HEK293 (cell line): Measurements from ENCODE around the gene ARHGAP1.

Experiments
- CTCF ChIA-PET: fragments of 350-600 bp; formaldehyde crosslinking; extraction: SDS; loops from one replicate; lab custom pipeline; 2021; ENCODE audit warnings: antibody characterized with exemption; lab: Yijun Ruan, JAX
- POLR2A ChIA-PET: fragments of 300-600 bp; formaldehyde crosslinking; extraction: SDS; loops from one replicate; lab custom pipeline; 2020; ENCODE audit warnings: antibody characterized with exemption, inconsistent platforms; lab: Yijun Ruan, JAX
- H3K27ac ChIP-seq: fragments of 200-500 bp; sonication (Bioruptor generic); 2 replicates; pipeline ENCODE4 v1.5.1; 2014; ENCODE audit warnings: low read depth, low read length, control low read depth, inconsistent platforms; ENCODE audit errors: extremely low read depth
- H3K36me3 ChIP-seq, 2 experiments: fragments of 200-500 bp in 1 of 2; sonication (Bioruptor generic) in 1 of 2; 1 replicate in 1 of 2; 2 replicates in 1 of 2; pipeline ENCODE4 v1.5.1; 2014 to 2017; ENCODE audit warnings: inconsistent platforms in 2 of 2, low read length in 2 of 2; ENCODE audit not compliant: control insufficient read depth in 2 of 2, insufficient read depth in 1 of 2
- H3K4me1 ChIP-seq: fragments of 200-500 bp; sonication (Bioruptor generic); 2 replicates; pipeline ENCODE4 v1.5.1; 2014; ENCODE audit warnings: mild to moderate bottlenecking, low read length, inconsistent platforms; ENCODE audit not compliant: control insufficient read depth, insufficient read depth
- H3K4me3 ChIP-seq: 2 replicates; pipeline ENCODE4 v1.5.1; 2011; ENCODE audit warnings: low read depth, mild to moderate bottlenecking, control low read depth, low read length, moderate library complexity
- H3K9me3 ChIP-seq: fragments of 200-500 bp; sonication (Bioruptor generic); 2 replicates; pipeline ENCODE4 v1.5.1; 2014; ENCODE audit warnings: low read depth, low read length, inconsistent platforms; ENCODE audit not compliant: control insufficient read depth, insufficient read depth
- EGR2 ChIP-seq: fragments of 450-650 bp; formaldehyde crosslinking; IDR thresholded peaks from 2 replicates; pipeline ENCODE4 v1.5.1; 2016; ENCODE audit warnings: low read depth, missing biosample characterization, missing genetic modification characterization
- PRDM1 ChIP-seq: fragments of 450-650 bp; formaldehyde crosslinking; IDR thresholded peaks from 2 replicates; pipeline ENCODE4; 2016; ENCODE audit warnings: missing biosample characterization, missing genetic modification characterization
- PRDM4 ChIP-seq: fragments of 450-650 bp; formaldehyde crosslinking; IDR thresholded peaks from 2 replicates; pipeline ENCODE4 v1.5.1; 2017; ENCODE audit warnings: missing biosample characterization, missing genetic modification characterization
- PRDM6 ChIP-seq: fragments of 450-650 bp; formaldehyde crosslinking; IDR thresholded peaks from 2 replicates; pipeline ENCODE4 v1.5.1; 2017; ENCODE audit warnings: missing biosample characterization, missing genetic modification characterization
- SCRT2 ChIP-seq: fragments of 450-650 bp; formaldehyde crosslinking; IDR thresholded peaks from 2 replicates; pipeline ENCODE4 v1.5.1; 2016; ENCODE audit warnings: missing biosample characterization, missing genetic modification characterization
- ZFP41 ChIP-seq: fragments of 450-650 bp; formaldehyde crosslinking; IDR thresholded peaks from 2 replicates; pipeline ENCODE4 v1.5.1; 2016; ENCODE audit warnings: missing biosample characterization, missing genetic modification characterization, borderline replicate concordance
- ZNF133 ChIP-seq: fragments of 450-650 bp; formaldehyde crosslinking; IDR thresholded peaks from 2 replicates; pipeline ENCODE4 v1.5.1; 2016; ENCODE audit warnings: missing biosample characterization, missing genetic modification characterization
- ZNF169 ChIP-seq: fragments of 450-650 bp; formaldehyde crosslinking; IDR thresholded peaks from 2 replicates; pipeline ENCODE4 v1.5.1; 2016; ENCODE audit warnings: missing biosample characterization, missing genetic modification characterization
- ZNF19 ChIP-seq: fragments of 450-650 bp; formaldehyde crosslinking; IDR thresholded peaks from 2 replicates; pipeline ENCODE4; 2016; ENCODE audit warnings: missing biosample characterization, missing genetic modification characterization, low read depth
- ZNF24 ChIP-seq: fragments of 450-650 bp; formaldehyde crosslinking; IDR thresholded peaks from 2 replicates; pipeline ENCODE4 v1.5.1; 2016; ENCODE audit warnings: missing biosample characterization, missing genetic modification characterization
- ZNF26 ChIP-seq: fragments of 450-650 bp; formaldehyde crosslinking; IDR thresholded peaks from 2 replicates; pipeline ENCODE4 v1.5.1; 2016; ENCODE audit warnings: missing biosample characterization, missing genetic modification characterization
- ZNF266 ChIP-seq: fragments of 450-650 bp; formaldehyde crosslinking; IDR thresholded peaks from 2 replicates; pipeline ENCODE4 v1.5.1; 2016; ENCODE audit warnings: missing biosample characterization, missing genetic modification characterization, low read depth
- ZNF600 ChIP-seq: fragments of 450-650 bp; formaldehyde crosslinking; IDR thresholded peaks from 2 replicates; pipeline ENCODE4 v1.5.1; 2016; ENCODE audit warnings: missing biosample characterization, missing genetic modification characterization
- ZNF629 ChIP-seq: fragments of 450-650 bp; formaldehyde crosslinking; IDR thresholded peaks from 2 replicates; pipeline ENCODE4 v1.5.1; 2017; ENCODE audit warnings: missing biosample characterization, missing genetic modification characterization
- ZNF664 ChIP-seq: fragments of 450-650 bp; formaldehyde crosslinking; IDR thresholded peaks from 2 replicates; pipeline ENCODE4 v1.5.1; 2016; ENCODE audit warnings: missing biosample characterization, missing genetic modification characterization
- ZNF701 ChIP-seq: fragments of 450-650 bp; formaldehyde crosslinking; IDR thresholded peaks from 2 replicates; pipeline ENCODE4 v1.5.1; 2016; ENCODE audit warnings: missing biosample characterization, missing genetic modification characterization
- ZNF707 ChIP-seq: fragments of 450-650 bp; formaldehyde crosslinking; IDR thresholded peaks from 2 replicates; pipeline ENCODE4 v1.5.1; 2016; ENCODE audit warnings: missing biosample characterization, missing genetic modification characterization
- ZSCAN16 ChIP-seq: fragments of 450-650 bp; formaldehyde crosslinking; IDR thresholded peaks from 2 replicates; pipeline ENCODE4 v1.5.1; 2016; ENCODE audit warnings: missing biosample characterization, missing genetic modification characterization
- ZSCAN18 ChIP-seq: fragments of 450-650 bp; formaldehyde crosslinking; IDR thresholded peaks from 2 replicates; pipeline ENCODE4 v1.5.1; 2016; ENCODE audit warnings: missing biosample characterization, missing genetic modification characterization
- TF ChIP-seq, protein P1 (sequence below): fragments of 450-650 bp; formaldehyde crosslinking; IDR thresholded peaks from 2 replicates; pipeline ENCODE4 v1.5.1; 2016; ENCODE audit warnings: missing biosample characterization, missing genetic modification characterization

The ARHGAP1 gene

GRCh38 chr11:46729110-46730027 lies 28.9 kb upstream of the ARHGAP1 start:
- POLR2A ChIA-PET = no interaction called here
- no peaks in the 10 kb centered on the region for H3K4me1 ChIP-seq
- no peak overlapping the region for H3K27ac ChIP-seq
- no peaks in the 10 kb centered on the region for H3K9me3 ChIP-seq
- no peak overlapping the region for H3K4me3 ChIP-seq
- no peak for TF ChIP-seq ZNF26 (tag by site-specific recombination)
- TF ChIP-seq, protein P1, sequence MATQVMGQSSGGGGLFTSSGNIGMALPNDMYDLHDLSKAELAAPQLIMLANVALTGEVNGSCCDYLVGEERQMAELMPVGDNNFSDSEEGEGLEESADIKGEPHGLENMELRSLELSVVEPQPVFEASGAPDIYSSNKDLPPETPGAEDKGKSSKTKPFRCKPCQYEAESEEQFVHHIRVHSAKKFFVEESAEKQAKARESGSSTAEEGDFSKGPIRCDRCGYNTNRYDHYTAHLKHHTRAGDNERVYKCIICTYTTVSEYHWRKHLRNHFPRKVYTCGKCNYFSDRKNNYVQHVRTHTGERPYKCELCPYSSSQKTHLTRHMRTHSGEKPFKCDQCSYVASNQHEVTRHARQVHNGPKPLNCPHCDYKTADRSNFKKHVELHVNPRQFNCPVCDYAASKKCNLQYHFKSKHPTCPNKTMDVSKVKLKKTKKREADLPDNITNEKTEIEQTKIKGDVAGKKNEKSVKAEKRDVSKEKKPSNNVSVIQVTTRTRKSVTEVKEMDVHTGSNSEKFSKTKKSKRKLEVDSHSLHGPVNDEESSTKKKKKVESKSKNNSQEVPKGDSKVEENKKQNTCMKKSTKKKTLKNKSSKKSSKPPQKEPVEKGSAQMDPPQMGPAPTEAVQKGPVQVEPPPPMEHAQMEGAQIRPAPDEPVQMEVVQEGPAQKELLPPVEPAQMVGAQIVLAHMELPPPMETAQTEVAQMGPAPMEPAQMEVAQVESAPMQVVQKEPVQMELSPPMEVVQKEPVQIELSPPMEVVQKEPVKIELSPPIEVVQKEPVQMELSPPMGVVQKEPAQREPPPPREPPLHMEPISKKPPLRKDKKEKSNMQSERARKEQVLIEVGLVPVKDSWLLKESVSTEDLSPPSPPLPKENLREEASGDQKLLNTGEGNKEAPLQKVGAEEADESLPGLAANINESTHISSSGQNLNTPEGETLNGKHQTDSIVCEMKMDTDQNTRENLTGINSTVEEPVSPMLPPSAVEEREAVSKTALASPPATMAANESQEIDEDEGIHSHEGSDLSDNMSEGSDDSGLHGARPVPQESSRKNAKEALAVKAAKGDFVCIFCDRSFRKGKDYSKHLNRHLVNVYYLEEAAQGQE (tag by site-specific recombination) = no peak
- no peak for TF ChIP-seq ZNF19
- no peak for TF ChIP-seq ZFP41 (tag by site-specific recombination)
- TF ChIP-seq ZSCAN18 (tag by site-specific recombination) = no peak
- no peak for TF ChIP-seq PRDM6 (tag by site-specific recombination)
- TF ChIP-seq ZNF133 (tag by site-specific recombination) = no peak
- TF ChIP-seq ZNF664 (tag by site-specific recombination) = peak; percentile 48; the same call in 1 of the 2 replicates
- TF ChIP-seq EGR2 (tag by site-specific recombination) = no peak
- TF ChIP-seq ZNF600 = peak; percentile 61
- TF ChIP-seq ZNF701 (tag by site-specific recombination) = no peak
- TF ChIP-seq ZNF266 (tag by site-specific recombination) = no peak
- no peaks in the 10 kb centered on the region for H3K36me3 ChIP-seq
- CTCF ChIA-PET = no interaction called here

DNA sequence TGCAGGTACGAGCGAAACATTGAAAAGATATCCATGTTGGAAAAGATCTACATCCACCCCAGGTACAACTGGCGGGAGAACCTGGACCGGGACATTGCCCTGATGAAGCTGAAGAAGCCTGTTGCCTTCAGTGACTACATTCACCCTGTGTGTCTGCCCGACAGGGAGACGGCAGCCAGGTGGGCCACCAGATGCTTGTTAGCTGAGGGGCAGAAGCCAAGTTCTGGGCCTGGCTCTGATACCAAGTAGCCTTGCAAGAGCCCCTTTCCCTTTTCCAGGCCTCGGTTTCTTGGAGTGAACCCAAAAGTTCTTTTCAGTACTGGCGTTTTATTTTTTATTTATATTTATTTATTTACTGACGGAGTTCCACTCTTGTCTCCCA lies 28.2 kb upstream of the ARHGAP1 start:
- Histone ChIP-seq H3K36me3 (no peaks in the 10 kb centered on the region), H3K4me1 (no peaks in the 10 kb centered on the region), H3K27ac (no peak overlapping the region), H3K4me3 (no peak overlapping the region), H3K9me3 (no peaks in the 10 kb centered on the region)
- TF ChIP-seq ZNF707 (no peak), ZNF169 (no peak), ZNF629 (no peak), ZNF24 (tag by site-specific recombination) (no peak), PRDM4 (tag by site-specific recombination) (no peak), SCRT2 (no peak), ZSCAN16 (no peak), PRDM1 (tag by site-specific recombination) (no peak)
- ChIA-PET POLR2A (no interaction called here), CTCF (interaction anchor here (0.6 kb wide), 1 partner anchor 36 kb away, joined by 4 read pairs; no protein-coding TSS in a partner anchor)
